Gastrocnemius medialis (tissue), 4 donors: Measurements from ENCODE around the gene OSM.

Experiments
- POLR2A ChIP-seq, 2 donors: fragments of 450-650 bp; IDR thresholded peaks; one replicate each; pipeline ENCODE4 v1.6.1; 2017; ENCODE audit warnings: antibody characterized with exemption in 2 of 2, mild to moderate bottlenecking in 2 of 2, moderate library complexity in 2 of 2
- TF ChIP-seq, protein P1 (sequence below), 5 experiments: fragments of 450-650 bp in 3 of 5; fragments of 200-600 bp in 2 of 5; sonication (generic) in 2 of 5; IDR thresholded peaks in 4 of 5; conservative IDR thresholded peaks in 1 of 5; 1 replicate in 4 of 5; 2 replicates in 1 of 5; pipeline ENCODE4 v1.5.1; 2016 to 2019; ENCODE audit warnings: antibody characterized with exemption in 5 of 5, mild to moderate bottlenecking in 3 of 5, moderate library complexity in 3 of 5

DNA sequence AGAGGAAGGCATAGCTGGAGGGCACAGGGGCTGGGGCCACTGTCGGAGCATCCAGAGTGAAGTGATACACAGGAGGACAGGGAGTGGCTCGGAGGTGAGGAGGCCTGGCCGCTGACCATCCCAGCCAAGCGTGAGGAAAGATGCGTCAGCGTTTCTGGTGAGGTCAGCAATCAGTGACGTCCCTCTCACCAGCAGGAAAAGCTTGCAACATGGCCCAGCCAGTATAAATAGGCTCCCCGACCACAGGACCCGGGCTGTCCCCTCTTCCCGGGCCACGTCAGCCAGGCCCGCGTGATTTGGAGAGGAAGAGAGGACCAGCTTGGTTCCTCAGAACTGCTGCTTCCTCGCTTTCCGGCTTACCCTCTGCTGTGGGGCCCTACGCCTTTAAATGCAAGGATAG lies 4.2 kb upstream of the OSM start:
- TF ChIP-seq, protein P1, sequence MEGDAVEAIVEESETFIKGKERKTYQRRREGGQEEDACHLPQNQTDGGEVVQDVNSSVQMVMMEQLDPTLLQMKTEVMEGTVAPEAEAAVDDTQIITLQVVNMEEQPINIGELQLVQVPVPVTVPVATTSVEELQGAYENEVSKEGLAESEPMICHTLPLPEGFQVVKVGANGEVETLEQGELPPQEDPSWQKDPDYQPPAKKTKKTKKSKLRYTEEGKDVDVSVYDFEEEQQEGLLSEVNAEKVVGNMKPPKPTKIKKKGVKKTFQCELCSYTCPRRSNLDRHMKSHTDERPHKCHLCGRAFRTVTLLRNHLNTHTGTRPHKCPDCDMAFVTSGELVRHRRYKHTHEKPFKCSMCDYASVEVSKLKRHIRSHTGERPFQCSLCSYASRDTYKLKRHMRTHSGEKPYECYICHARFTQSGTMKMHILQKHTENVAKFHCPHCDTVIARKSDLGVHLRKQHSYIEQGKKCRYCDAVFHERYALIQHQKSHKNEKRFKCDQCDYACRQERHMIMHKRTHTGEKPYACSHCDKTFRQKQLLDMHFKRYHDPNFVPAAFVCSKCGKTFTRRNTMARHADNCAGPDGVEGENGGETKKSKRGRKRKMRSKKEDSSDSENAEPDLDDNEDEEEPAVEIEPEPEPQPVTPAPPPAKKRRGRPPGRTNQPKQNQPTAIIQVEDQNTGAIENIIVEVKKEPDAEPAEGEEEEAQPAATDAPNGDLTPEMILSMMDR (IDR thresholded peaks at IDR 0.05 in 4 of 5, conservative IDR thresholded peaks at IDR 0.05 in 1 of 5): no peak
- TF ChIP-seq POLR2A (IDR thresholded peaks at IDR 0.05): peak; percentile 11 to 27
